ENCODE data around the gene HP. TPM values are rescaled to one million over a fixed set of nuclear protein-coding genes. Genes with fewer than 3 reads are reported as not detected.

The HP gene
- total RNA-seq, 5 donors from 2014 or later (not counting 1 experiment from before 2014, with no cell fraction given): 11.3 to 18.3 (median 12.4) TPM; not detected in 2

Other genes with a start within 250 kb of the HP start
- gene AP1G1, start 245.7 kb upstream of the HP start, total RNA-seq: 100 to 1,000 TPM in 3 of 5 donors, 10 to 100 TPM in 2; 96.6 to 152 (median 101) TPM
- gene ATXN1L, start 208.5 kb upstream of the HP start, total RNA-seq: 10 to 100 TPM; 26.8 to 44.0 (median 29.3) TPM
- gene ZNF821, start 170.3 kb upstream of the HP start, total RNA-seq: 10 to 100 TPM in 2 of 5 donors, 1 to 10 TPM in 3; 8.0 to 17.9 (median 9.3) TPM
- gene IST1, start 159.0 kb upstream of the HP start, total RNA-seq: 100 to 1,000 TPM; 249 to 278 (median 263) TPM
- under 1 TPM in 3 of 5 donors, not detected in 2; 0.08 to 0.20 (median 0.09) TPM for gene PKD1L3, start 54.1 kb upstream of the HP start, total RNA-seq
- 10 to 100 TPM in 4 of 5 donors, 1 to 10 TPM in 1; 6.0 to 11.9 (median 11.2) TPM for gene DHODH, start 45.8 kb upstream of the HP start, total RNA-seq
- not detected for gene HPR, start 8.7 kb downstream of the HP start, total RNA-seq
- gene TXNL4B, start 39.1 kb downstream of the HP start, total RNA-seq: 10 to 100 TPM; 10.9 to 24.2 (median 19.4) TPM
- 100 to 1,000 TPM in 4 of 5 donors, 10 to 100 TPM in 1; 97.5 to 122 (median 116) TPM for gene DHX38, start 39.3 kb downstream of the HP start, total RNA-seq
- 1 to 10 TPM in 4 of 5 donors, under 1 TPM in 1; 0.23 to 3.2 (median 1.1) TPM for gene PMFBP1, start 117.7 kb downstream of the HP start, total RNA-seq